GM18520 (cell line): ENCODE results near the gene PHYHIPL.

Experiments
- ATAC-seq: cut with Tn5 transposase; IDR thresholded peaks from one replicate; pipeline ENCODE4 v1.9.1; 2021; ENCODE audit not compliant: unreplicated experiment

The PHYHIPL gene

DNA sequence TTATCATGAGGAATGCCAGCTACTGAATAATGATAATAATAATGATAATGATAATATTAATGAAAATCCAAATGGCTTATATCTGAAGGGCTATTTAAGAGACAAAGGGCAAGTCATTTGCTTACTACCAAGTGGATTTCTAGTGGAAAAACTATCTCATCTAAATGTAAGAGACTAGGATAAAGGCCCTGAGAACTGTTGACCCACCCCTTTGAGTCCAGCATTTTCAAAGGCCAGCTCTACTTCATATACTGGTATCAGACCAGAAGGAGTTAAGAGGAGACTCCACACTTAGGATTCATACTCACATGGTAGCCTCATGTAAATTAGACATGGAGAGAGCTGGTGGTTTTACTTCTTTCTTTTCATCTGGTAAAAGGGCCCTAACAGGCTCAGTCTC is 76.0 kb downstream of the PHYHIPL start:
- ATAC-seq, result no peak

- no peak for ATAC-seq
Measured at GRCh38 chr10:59255463-59255862, 79.0 kb downstream of the PHYHIPL start.

GRCh38 chr10:59257224-59257623 is 80.8 kb downstream of the PHYHIPL start:
- no peak for ATAC-seq

DNA sequence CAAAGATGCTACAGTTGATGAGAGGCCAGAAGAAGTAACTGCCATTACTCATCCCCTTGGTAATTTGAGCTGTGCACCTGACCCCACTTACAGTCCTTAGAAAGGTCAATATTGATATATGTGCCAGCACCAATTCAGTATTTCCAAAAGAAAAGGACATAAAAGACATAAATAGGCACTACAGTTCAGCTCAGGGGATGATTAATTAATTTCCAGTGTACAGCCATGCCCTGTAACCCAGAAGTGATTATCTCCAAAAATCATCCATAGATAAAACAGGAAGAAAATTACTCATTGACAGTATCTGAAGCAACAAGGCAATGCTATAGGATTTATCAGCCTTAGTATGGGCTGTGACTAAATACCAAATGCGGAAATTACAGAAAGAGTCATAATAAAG is 82.4 kb downstream of the PHYHIPL start:
- ATAC-seq, result no peak

GRCh38 chr10:59265141-59265540 is 88.7 kb downstream of the PHYHIPL start:
- ATAC-seq, result no peak

DNA sequence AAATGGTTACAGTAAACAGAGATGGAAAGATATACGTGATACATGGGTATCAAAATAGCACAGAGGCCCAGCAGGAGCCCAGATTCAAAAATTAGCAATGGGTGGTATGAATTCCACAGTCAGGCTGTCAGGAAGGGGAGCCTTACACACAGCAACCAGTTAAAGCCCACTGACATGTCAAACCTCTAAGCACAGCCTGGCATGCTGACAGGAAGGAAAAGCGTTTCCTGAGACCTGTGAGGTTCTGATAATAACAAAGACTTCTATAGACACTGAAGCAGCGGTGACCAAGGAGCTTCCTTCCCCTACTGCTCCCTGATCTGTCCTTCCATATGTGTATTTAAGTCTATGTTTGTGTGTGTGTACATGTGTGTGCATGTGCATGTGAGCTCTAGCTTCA is 89.9 kb downstream of the PHYHIPL start:
- ATAC-seq, result no peak

GRCh38 chr10:59268460-59268859 is 92.0 kb downstream of the PHYHIPL start:
- no peak for ATAC-seq

GRCh38 chr10:59269651-59270050 is 93.2 kb downstream of the PHYHIPL start:
- ATAC-seq, result no peak

DNA sequence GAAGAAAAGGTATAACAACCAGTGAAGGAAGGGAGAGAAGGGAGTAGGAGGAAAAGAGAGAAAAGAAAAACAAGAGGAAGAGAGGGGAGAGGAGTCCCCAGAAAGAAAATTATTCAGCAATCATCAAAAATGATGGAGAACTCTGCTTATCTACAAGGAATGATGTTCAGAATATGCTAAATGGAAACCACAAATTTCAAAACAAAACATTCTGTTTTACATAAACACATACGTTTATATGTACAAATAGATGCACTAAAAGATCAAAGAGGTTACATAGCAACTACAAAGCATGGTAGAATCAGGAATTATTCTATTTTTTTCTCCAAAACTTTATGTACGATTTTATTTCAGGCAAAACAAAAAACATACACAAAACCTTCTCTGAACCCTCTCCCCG is 94.0 kb downstream of the PHYHIPL start:
- ATAC-seq, result no peak

DNA sequence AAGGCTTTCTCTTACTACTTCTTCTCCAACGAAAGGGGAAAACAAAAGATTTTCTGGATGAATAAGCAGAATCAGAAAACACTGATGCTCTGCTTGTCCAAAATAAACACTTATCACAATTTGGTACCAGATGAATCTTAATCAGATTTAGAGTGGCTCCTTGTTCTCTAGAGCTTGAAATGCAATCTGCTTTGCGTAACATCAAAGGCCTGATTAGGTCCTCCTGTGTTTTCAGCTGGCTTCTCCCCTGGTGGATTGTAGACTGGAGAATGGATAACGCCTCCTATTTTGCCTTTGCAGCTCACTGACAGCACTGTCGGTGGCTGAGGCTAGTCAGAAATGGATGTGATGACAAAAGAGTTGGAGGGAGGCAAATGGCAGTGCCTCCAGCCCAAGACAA is 94.7 kb downstream of the PHYHIPL start:
- no peak for ATAC-seq

GRCh38 chr10:59272061-59272460 is 95.6 kb downstream of the PHYHIPL start:
- ATAC-seq, result no peak

DNA sequence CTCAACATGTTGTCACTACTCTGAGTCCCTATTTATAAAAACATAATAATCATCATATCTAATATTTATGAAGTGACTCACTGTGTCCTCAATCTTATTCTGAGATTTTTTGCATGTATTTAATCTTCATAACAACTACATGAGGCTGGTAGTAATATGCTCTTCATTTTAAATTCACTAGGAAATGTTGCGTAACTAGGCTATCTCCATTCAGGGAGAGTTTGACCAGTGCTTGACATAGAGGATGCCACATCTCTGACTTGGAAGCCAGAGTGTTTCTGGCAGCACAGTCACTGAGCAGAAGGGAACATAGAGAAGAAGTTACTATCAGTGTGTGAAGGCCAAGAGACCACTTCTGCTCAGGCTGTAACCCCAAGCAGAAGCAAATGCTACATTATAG is 97.0 kb downstream of the PHYHIPL start:
- no peak for ATAC-seq

GRCh38 chr10:59276133-59276532 is 99.7 kb downstream of the PHYHIPL start:
- ATAC-seq, result no peak

GRCh38 chr10:59276919-59277318 is 100.5 kb downstream of the PHYHIPL start:
- no peak for ATAC-seq

GRCh38 chr10:59279476-59279875 is 103.0 kb downstream of the PHYHIPL start:
- no peak for ATAC-seq

DNA sequence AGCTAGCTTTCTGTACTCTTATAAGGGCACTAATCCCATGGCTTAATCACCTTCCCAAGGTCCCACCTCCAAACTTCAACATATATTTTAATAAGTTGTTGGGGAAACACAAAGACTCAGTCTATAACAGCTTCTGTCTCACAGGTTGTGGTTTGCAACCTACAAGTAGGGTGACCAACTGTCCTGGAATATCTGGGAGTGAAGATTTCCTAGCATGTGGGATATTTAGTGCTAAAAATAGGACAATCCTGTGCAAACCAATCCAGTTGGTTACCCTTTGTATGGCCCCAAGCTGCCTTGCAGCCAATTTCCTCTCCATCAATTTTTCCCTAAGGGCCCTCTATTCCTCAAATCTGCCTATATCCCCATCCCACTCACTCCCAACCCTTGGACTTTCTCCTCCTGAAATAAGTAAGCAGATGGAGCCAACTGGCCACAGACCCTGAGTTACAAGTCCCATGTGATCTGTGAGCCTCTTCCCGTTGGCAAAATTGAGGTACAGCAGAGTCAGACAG is 103.6 kb downstream of the PHYHIPL start:
- no peak for ATAC-seq

- no peak for ATAC-seq
Measured at GRCh38 chr10:59281861-59282260, 105.4 kb downstream of the PHYHIPL start.

DNA sequence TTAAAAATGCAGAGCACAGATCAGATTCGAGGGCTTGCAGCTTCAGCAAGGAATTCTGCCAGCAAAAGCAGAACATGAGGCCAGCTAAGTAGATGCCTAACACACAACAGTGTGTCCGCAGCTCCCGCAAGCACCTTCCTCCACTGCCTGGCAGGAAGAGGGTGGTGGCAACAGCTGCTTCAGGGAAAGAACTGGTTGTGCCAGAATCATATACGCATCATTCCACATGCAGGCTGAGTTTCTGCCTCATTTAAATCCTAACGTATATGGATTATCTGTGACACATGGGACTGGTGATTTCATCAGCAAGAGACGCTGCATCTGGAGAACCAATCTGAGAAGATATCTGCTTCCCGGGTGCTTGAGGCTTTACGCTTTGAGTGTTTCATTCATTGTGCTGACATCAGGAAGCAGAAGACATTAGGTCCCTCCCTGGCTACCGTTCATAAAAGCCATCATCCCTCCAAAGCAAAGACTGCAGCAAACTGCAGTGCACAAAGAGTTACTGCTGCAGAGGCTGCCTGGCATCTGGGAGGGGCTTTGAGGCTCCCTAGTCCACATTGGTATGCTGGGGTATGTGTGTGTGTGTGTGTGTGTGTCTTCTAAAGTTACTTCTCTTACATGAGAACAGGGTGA is 107.1 kb downstream of the PHYHIPL start:
- no peak for ATAC-seq

GRCh38 chr10:59284118-59284975 is 107.9 kb downstream of the PHYHIPL start:
- ATAC-seq, result no peak

DNA sequence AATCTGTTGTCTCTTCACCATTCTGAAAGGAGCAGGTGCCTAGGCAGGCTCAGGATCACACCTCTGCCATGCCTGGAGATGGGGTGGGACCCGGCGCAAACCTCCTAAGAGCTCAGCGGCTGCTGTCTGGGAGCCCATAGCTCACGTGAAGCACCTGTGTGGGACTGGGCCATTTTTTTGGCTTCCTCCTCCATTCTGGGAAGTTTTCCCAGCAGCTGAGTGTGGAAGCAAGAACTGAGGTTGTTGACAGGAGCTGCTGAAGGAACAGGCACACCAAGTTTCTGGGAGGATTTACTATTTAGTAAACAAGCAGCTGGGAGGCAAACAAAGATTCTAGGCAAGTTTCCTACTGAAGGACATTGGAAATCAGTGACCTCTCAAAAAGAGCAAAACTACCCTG is 108.6 kb downstream of the PHYHIPL start:
- no peak for ATAC-seq

DNA sequence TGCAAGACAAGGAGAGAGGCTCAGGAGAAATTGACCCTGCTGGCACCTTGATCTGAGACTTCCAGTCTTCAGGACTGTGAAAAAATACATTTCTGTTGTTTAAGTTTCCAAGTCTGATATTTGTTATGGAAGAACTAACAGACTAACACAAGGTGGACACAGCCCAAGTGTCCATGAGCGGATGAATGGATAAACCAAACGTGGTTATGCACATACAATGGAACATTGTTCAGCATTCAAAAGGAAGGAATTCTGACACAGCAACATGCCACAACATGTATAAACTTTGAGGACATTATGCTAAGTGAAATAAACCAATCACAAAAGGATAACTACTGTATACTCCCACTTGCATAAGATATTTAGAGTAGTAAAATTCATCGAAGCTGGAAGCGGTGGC is 109.4 kb downstream of the PHYHIPL start:
- ATAC-seq, result no peak

DNA sequence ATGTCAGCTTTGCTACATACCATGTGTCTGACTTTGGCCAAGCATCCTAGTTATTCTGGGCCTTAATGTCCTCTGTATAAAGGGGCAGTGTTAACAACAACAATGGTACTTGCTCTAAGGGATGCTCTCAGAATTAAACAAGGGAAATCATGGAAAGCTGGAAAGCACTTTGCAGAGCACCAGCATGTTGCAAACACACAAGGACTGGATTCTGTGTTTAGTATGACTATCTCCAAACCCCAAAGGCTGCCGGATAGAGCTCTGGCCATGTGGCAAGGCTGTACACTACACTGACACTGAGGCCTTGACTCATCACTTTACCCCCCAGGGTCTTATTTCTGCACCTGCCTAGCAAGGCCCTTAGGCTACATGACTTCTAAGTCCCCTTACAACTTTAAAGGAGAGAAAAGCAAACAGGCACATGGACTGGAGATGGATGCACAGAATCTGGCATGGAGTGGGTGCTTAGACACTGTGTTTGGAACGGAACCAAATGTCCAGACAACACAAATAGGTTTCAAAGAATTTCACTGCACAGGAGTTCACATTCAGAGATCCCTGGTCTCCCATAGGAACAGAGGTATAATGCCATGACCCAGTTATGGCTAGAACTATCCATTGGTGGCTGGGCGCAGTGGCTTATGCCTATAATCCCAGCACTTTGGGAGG is 111.3 kb downstream of the PHYHIPL start:
- no peak for ATAC-seq
